Dedifferentiated amniotic fluid mesenchymal stem cell (primary cell): ENCODE data around the gene CDH13.

Experiments used
- DNase-seq: peaks from one replicate; pipeline ENCODE4 v3.0.0-alpha.2; 2016; ENCODE audit errors: extremely low spot score

CDH13 gene

GRCh38 chr16:82788225-82788624 lies 161.5 kb downstream of the CDH13 start:
- DNase-seq = no peak

DNA sequence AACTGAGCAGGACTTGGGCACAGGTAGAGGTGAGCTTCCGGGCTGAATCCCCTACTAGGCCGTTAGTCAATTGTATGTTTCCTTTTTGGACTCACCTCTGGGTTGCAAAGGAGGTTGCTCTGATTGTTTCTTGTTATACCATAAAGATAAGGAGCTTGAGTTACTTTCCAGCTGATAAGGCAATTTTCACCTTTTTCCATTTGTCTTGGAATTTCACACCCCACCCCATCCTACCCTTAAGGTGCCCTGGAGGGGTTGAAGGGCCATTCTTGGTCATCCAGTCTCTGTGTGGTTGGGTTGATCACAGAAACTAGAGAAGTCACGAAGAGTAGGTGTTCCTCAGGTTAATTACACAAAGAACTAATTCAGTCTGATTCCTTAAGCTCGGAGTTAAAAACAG lies 162.2 kb downstream of the CDH13 start:
- DNase-seq = no peak

DNA sequence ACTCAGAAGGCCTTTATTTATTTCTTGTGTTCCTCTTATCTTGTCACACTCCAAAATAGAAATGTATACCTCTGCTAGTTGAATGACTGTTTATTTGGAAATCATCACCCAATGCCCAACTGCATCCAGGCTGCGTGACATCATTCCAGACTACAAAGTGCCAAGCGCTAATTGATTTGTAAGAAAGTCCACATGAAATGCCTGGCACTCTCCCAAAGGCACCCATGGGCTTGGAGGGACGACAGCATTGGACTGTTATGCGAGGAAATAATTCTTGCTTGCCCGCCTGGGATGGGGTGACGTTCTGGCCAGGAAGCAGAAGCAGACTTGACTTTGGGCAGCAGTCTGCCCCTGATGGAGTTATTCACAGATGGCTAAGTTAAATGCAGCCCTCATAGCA lies 165.9 kb downstream of the CDH13 start:
- no peak for DNase-seq

DNA sequence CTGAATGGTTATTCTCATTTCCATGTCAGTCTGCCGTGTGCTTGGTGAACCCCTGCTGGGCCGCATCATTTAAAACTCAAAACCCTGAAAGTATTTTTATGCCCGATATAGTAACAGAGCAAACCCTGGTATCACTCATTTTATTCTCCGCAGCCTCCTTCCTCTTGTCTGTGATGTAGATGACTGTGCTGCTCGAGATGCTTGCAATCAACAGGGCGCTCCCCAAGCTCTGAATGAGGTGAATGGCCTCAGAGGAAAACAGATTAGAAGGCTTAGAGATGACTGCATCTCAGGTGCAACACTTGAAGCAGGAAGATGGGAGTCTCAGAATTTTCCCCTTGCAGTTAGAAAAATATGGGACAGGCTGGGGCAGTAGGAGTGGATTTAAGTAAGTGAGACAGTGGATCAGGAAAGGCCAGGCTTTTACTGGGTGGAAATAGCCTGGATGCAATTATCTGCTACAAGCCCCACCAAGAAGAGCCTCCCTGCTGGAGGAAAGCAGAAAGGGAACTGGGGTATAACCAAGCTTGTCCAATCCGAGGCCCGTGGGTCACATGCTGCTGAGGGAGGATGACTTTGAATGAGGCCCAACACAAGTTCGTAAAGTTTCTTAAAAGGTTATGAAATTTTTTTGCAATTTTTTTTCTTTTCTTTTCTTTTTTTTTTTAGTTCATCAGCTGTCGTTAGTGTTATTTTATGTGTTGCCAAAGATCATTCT lies 166.9 kb downstream of the CDH13 start:
- DNase-seq = no peak

DNA sequence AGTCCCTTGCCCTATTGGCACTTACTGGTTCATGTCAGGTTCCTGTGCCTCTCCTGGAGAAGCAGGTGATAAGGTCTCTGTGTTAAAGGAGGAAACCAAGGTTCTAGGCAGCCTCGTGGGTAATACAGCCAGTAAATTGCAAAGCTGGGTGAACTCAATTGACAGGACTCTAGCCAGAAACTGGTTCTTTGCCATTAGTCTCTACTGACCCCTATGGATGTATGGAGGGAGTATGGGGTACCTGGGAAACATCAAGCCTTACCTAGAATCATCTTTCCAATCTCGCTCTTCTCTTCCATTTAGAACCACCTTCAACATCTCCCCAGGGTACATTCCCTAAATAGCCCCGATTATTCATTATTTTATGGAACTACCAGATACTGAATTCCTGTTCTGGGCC lies 169.3 kb downstream of the CDH13 start:
- no peak for DNase-seq

- no peak for DNase-seq
These were observed 174.6 kb downstream of the CDH13 start for GRCh38 chr16:82801361-82801760.

DNA sequence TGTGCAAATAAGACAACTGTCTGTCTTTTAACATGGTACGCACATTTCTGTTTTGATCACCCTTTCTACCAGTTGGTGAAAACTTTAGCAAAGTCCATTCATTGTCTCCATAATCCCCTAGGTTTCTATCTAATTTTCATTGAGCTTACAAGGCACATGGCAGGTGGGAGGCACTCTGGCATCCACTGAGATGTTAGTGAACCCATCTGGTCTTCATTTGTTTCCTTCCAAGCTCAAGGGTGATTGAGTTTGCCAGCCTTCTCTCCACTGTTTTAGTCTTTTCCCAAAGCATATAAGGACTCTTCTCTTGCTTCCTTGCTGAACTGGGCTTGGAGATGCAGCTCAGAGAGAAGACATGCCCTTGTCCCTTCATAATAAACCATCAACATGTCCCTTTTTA lies 179.1 kb downstream of the CDH13 start:
- no peak for DNase-seq

DNA sequence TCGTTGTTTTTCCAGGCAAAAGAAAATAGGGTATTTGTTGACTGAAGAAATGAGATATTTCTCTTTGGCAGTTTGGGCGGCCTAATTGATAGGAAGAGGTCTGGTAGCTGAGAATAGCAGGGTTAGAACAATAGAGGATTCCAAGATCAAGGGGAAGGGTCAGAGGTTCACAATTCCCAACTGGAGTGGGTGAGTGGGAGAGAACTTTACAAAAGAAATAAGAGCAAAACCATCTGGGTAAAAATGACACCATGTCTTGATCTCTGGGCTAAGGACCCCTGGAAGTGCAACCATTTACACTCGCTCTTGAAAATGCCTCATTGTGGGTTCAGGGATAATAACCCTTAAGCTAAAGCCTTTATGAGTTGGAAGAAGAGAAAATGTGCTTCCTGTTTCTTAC lies 180.5 kb downstream of the CDH13 start:
- DNase-seq = no peak

DNA sequence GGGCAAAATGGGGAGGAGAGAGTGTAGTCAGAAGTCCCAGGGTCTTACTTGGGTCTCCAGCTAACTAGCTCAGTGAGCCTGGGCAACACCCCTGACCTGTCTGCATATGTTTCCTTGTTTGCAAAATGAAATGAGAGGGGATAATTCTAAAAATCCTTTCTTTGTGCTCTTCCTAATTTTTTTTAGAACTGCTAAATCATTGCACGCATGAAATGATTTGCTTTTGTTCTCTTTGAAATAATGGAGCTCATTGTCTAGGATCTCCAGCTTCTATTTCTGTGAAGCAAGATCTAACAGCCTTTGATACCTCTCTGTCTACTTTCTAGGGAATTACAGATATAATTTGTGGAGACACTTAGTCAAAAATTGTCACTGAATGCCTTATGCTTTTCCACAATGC lies 181.3 kb downstream of the CDH13 start:
- no peak for DNase-seq

DNA sequence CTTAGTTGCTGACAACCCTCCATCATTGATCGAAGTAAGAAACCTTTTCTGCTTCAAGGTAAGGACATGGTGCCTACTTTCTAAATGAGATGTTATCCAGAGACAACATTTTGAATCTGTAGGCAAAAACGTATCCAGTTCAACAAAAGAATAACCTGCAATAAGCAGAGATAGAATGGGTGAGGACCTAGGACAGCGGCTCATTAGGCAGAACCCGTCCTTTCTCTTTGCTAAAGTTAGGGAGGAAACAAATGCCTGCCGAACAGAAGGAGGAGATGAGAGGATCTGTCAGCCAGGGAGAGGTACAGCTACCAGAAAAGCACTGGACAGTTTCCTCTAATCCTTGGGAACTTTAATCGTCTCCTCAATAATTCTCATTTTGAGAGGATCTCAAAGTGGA lies 183.3 kb downstream of the CDH13 start:
- no peak for DNase-seq

DNA sequence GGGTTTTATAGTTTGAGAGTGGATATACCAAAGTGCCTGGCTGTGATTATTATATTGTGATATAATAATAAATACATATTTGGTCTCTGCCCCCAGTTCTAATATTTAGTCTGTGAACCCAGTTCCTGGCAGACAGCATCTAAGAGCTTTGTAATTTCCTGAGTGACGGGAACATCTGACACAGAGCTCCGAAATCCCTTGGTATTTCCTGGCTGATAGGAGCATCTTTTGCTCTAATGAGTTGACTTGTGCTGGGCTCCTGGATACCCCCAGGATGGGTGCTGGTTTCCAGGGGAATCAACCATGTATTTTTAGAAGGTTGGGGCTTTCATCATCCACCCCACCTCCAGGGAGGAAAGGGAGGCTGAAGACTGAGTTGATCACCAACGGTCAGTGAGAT lies 187.3 kb downstream of the CDH13 start:
- DNase-seq = no peak

GRCh38 chr16:82819286-82819685 lies 192.5 kb downstream of the CDH13 start:
- no peak for DNase-seq

DNA sequence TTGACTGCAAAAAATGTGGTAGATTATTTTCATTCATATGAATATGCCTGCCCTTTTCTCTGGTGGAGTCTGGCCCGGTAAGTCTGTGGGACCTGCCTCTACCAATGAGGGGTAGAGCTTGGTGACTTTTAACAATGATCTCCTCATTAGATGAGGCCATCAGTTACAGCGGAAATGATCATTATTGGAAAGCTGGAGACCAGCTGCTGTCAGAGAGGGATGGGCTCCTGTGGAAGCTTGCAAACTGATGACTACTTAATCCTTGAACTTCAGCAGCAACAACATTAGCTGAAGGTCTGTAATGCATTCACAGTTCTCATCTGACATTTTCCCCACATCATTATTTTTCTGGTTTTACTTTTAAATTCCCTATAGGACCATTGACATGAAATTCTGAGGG lies 194.1 kb downstream of the CDH13 start:
- DNase-seq = no peak

DNA sequence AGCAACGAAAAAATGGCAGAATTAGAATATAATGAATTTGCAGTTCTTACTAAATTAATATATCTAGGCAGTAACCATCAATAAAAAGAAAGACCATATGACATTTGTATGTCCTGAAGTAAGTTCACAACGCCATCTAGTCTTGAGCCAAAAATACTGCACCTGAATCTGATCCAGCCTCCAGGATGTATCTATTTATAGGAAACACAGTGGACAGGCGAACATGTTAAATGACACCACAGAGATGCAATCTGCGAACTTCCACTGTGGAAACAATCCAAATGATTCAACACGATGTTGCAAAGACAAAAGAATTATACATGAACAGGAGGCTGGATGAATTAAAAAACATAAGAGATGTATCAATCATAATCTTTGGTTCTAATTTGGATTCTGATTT lies 197.6 kb downstream of the CDH13 start:
- no peak for DNase-seq

DNA sequence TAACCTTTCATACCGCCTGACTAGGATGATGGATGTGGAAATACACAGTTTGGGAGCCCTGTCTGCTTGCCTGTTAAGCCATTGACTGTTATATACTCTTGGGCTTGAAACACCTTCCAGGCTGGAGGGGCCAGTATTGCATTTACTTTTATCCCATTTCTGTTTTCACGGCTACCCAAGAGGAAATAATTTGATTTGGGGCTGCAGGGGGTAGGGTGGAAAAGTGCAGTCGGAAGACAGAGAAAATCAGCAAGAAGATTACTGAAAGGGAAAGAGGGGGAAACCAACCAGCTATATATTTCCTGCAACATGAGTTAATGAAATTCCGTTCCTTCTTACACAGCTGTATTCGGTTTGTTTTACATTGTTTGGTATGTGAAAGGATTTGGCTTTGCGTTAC lies 202.5 kb downstream of the CDH13 start:
- no peak for DNase-seq

GRCh38 chr16:82830944-82831343 lies 204.2 kb downstream of the CDH13 start:
- no peak for DNase-seq

- DNase-seq = no peak
These were observed 206.1 kb downstream of the CDH13 start for GRCh38 chr16:82832821-82833220.

GRCh38 chr16:82833378-82833993 lies 206.7 kb downstream of the CDH13 start:
- DNase-seq = no peak

GRCh38 chr16:82834151-82834815 lies 207.5 kb downstream of the CDH13 start:
- no peak for DNase-seq

DNA sequence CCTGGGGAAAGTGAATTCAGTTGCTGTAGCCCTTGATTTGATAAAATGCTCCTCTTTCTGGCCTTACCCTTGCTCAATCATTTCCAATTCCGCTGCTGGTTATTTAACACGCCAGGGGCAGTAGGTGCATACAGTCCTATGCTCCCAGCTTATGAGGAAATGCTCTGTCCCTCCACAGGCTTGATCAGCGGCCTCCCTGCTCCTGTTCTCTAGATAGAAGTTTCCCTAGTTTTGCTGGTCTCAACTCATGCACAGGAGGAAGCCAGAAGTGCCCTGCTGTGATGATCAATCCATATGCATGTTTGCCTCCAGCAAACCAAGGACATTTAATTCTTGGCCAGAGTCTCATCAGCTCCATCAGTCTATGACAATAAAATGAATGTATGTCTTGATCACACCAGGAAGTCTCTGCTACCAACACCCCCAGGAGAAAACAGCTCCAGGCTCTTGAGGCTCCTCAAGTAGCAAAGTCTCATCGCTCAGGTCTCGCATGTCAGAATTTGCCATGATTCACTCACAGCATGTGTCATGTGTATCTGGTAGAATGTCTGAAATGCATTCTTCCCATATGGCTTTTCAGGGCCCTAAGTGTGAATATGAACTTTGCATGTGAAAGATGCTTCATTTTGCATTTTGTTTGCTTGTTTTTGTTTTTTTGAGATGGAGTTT lies 208.9 kb downstream of the CDH13 start:
- no peak for DNase-seq

DNA sequence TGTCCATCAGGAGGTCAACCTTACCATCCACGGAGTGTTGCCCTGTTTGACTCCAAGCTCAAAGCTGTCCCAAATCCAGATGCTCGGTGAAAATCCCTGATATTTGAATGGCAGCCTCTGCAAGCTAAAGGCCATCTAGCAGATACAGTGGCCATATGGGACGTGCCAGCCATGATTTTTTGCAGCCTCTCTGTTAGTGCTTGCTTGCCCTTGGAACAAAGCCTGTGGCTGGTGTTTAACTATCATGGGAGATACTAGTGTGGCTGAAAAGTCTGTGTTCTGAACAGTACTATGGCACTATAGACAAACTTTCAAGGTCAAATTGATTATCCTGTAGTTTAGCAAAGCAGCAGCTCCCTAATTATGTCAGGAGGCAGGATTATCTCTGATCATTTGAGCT lies 214.3 kb downstream of the CDH13 start:
- DNase-seq = no peak

DNA sequence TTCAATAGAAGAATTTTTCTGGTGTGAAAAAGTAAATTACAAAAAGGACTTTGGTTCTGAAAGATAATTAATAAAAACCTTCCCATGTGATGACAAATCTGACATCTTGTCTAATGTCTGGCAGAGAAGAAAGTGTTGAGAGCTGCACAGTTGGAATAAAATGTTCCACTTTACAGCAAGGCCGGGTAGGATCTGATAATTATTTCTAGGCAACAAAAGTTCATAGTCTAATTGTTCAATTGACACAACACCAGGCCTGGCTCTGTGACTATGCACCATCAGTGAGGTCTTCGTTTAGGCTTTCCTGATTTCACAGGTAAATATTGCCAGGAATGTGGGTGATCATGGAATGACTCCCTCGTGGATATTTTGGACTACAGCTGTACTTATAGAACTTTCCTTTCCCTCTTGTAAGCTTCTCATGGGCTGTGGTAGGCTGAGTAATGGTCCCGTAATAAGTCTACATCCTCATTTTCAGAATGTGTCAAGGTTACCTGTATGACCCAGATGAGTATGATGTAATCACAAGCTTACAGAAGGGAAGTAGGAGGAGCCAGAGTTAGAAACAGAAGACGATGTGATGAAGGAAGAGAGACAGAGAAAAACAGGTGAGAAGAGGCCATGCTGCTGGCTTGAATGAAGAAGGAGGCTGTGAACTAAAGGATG lies 217.0 kb downstream of the CDH13 start:
- no peak for DNase-seq
